Stomach (tissue), 4 donors: ENCODE data around the gene PDCD1.

Experiments used
- EP300 ChIP-seq: sonication (generic); formaldehyde crosslinking; IDR thresholded peaks from one replicate; pipeline ENCODE4 v1.6.1; 2017; ENCODE audit warnings: antibody characterized with exemption
- POLR2A ChIP-seq, 4 donors: fragments of 450-650 bp; IDR thresholded peaks; one replicate each; pipeline ENCODE4 v1.6.1; 2016; ENCODE audit warnings: antibody characterized with exemption in 4 of 4, control low read depth in 2 of 4, mild to moderate bottlenecking in 1 of 4, moderate library complexity in 1 of 4
- POLR2AphosphoS5 ChIP-seq, 3 donors: sonication (generic); formaldehyde crosslinking; IDR thresholded peaks; one replicate each; pipeline ENCODE4 v1.6.1; 2016; ENCODE audit warnings: antibody characterized with exemption in 3 of 3
- TF ChIP-seq, protein P1 (sequence below), 7 experiments: fragments of 450-650 bp in 4 of 7; fragments of 200-600 bp in 3 of 7; sonication (generic) in 3 of 7; IDR thresholded peaks; one replicate each; pipeline ENCODE4 v1.5.1; 2016 to 2019; ENCODE audit warnings: antibody characterized with exemption in 7 of 7, control low read depth in 2 of 7, mild to moderate bottlenecking in 1 of 7

DNA sequence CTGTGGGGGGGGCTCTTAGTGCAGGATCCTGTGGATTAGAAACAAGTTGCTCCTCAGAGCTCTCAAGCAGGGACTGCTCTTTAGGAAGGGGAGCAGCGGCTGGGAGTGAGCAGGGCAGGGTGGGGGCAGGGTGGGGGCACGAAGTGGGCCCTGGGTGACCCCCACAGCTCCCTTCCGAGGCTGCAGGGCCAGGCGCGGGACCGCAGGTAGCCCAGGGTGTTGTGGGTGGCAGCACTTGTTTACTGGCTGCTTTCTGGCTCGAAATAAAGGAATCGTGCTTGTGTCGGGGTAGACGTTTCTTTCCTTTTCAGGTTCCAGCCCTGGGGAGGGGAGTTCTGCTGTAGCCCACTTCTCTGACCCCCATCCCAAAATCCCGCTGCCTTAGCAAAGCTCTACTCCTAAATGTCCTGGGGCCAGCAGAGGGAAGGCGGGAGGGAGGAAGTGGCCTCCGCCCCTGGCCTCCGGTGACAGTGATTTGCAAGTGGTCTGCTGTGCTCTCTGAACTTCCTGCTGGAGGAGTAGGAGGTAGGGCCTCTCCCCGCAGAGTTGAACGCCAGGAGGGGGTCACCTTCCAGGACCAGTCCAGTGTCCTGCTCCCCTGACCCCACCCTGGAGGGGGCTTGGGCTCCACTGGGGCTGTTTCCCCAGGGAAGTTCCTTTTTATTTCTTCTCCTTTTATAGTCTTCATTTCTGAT, 41.4 kb downstream of the PDCD1 start:
- TF ChIP-seq, protein P1, sequence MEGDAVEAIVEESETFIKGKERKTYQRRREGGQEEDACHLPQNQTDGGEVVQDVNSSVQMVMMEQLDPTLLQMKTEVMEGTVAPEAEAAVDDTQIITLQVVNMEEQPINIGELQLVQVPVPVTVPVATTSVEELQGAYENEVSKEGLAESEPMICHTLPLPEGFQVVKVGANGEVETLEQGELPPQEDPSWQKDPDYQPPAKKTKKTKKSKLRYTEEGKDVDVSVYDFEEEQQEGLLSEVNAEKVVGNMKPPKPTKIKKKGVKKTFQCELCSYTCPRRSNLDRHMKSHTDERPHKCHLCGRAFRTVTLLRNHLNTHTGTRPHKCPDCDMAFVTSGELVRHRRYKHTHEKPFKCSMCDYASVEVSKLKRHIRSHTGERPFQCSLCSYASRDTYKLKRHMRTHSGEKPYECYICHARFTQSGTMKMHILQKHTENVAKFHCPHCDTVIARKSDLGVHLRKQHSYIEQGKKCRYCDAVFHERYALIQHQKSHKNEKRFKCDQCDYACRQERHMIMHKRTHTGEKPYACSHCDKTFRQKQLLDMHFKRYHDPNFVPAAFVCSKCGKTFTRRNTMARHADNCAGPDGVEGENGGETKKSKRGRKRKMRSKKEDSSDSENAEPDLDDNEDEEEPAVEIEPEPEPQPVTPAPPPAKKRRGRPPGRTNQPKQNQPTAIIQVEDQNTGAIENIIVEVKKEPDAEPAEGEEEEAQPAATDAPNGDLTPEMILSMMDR (IDR thresholded peaks at IDR 0.05), result no peak
- TF ChIP-seq POLR2AphosphoS5 (IDR thresholded peaks at IDR 0.05), result no peak
- TF ChIP-seq EP300, result no peak
- TF ChIP-seq POLR2A (IDR thresholded peaks at IDR 0.05), result no peak
